A549 treated with Hydrocortisone at 1 μM for 4 hours (cell line): ENCODE measurements around the gene OGFR. TPM values are rescaled to one million over a fixed set of nuclear protein-coding genes. Genes with fewer than 3 reads are reported as not detected.

Experiments
- total RNA-seq: library from RNA; stranded (reverse); fragments of 200-300 nt; extraction: Qiagen RNA extraction; gene quantifications from 5 replicates; pipeline ENCODE4 v1.2.3, GENCODE V29; 2022

OGFR gene
- 42.2 to 46.8 TPM (median 43.8 TPM) in 5 replicates for total RNA-seq

DNA sequence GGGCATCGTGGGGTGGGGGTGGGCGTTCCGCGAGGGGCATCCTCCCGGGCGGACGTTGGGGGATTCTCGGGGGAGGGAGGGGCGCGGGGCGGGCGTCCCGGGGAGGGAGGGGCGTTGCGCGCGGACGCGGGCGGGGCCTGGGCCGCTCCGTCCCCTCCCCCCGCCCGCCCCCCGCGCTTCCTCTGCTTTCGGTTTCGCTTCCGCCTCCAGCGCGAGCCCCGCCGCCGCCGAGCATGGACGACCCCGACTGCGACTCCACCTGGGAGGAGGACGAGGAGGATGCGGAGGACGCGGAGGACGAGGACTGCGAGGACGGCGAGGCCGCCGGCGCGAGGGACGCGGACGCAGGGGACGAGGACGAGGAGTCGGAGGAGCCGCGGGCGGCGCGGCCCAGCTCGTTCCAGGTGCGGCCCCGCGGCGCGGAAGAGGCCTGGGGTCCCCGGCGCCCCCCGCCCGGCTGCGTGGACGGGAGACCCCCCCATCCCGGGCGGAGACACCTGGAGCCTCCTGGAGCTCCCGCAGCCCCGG, at the start of gene OGFR:
OGFR (plus strand) TSS at position 209 of the 528 bp plus-strand sequence; CDS start at position 234, 25 bp downstream.

GRCh38 chr20:62816884-62817873, 12.5 kb downstream of the OGFR start, which contains the start of gene COL9A3:
TSS of gene COL9A3 (plus strand) at chr20:62817050. CDS start at chr20:62817065, 15 bp downstream.

DNA sequence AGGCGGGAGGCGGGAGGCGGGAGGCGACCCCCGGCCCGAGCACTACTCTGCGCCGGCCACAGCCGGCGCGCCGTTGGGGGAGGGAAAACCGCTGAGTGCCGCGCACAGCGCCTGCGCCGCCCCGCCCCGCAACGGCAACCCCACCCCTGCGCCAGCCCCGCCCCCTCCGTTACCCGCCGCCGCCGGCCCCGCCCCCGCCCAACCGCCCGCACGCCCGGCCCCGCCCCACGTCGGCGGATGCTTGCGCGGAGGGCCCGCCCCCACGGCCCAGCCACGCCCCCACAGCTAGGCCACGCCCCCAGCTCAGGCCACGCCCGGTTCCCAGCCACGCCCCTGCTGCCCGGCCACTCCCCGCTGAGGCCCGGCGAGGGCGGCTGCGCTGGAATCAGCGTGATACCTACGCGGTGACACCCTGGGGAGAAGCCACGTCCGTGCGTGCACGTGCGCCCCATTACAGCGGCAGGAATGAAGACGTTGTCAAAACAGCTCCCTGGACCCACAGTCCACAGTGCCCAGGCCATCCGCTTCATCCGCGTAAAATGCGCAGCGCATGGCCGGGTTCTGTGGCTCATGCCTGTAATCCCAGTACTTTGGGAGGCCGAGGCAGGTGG, 57.2 kb downstream of the OGFR start, which contains the start of gene TCFL5:
TCFL5 (minus strand) TSS at position 97 of the 611 bp plus-strand sequence. CDS start 152 bp downstream, outside the sequence.

Other genes starting within 250 kb of the OGFR start
- 11.4 to 13.4 TPM (median 12.6 TPM) in 5 replicates for gene SLCO4A1, start 162.3 kb upstream of the OGFR start, total RNA-seq
- 0.06 to 0.17 TPM (median 0.08 TPM) in 5 replicates for gene NTSR1, start 96.0 kb upstream of the OGFR start, total RNA-seq
- 20.1 to 23.3 TPM (median 22.4 TPM) in 5 replicates for gene MRGBP, start 8.4 kb upstream of the OGFR start, total RNA-seq
- gene COL9A3, start 12.2 kb downstream of the OGFR start, total RNA-seq = 0.33 to 0.70 TPM (median 0.55 TPM) in 5 replicates
- gene TCFL5, start 57.0 kb downstream of the OGFR start, total RNA-seq = 2.8 to 4.6 TPM (median 4.0 TPM) in 5 replicates
- gene DIDO1, start 121.7 kb downstream of the OGFR start, total RNA-seq = 20.6 to 25.9 TPM (median 23.7 TPM) in 5 replicates
- 21.3 to 23.9 TPM (median 22.4 TPM) in 5 replicates for gene GID8, start 133.3 kb downstream of the OGFR start, total RNA-seq
- gene SLC17A9, start 147.9 kb downstream of the OGFR start, total RNA-seq = 0.06 to 0.12 TPM (median 0.08 TPM) in 3 of 5 replicates, not detected in the others
- not detected in 5 replicates for gene BHLHE23, start 202.1 kb downstream of the OGFR start, total RNA-seq